Activated T-cell treated with anti-CD3 and anti-CD28 coated beads, Interleukin-2, amount 50 U/mL, for 24 hours (primary cell): ENCODE data around the gene FGGY.
A peak's percentile ranks its signal among the peaks of the same experiment; 100 is the strongest.

Experiments used
- DNase-seq: peaks from one replicate; pipeline ENCODE4 v3.0.0-alpha.2; 2020
- H3K27ac Mint-ChIP-seq: 2 replicates; pipeline ENCODE4 v1.8.0; 2020; ENCODE audit warnings: mild to moderate bottlenecking, mixed read lengths
- H3K27me3 Mint-ChIP-seq: 2 replicates; pipeline ENCODE4 v1.8.0; 2020; ENCODE audit warnings: mixed read lengths
- H3K36me3 Mint-ChIP-seq: 2 replicates; pipeline ENCODE4 v1.8.0; 2020; ENCODE audit warnings: low read depth, mixed read lengths
- H3K4me1 Mint-ChIP-seq: 2 replicates; pipeline ENCODE4 v1.8.0; 2020; ENCODE audit warnings: low read depth, mixed read lengths
- H3K4me3 Mint-ChIP-seq: 2 replicates; pipeline ENCODE4 v1.8.0; 2020; ENCODE audit warnings: mild to moderate bottlenecking, moderate library complexity, mixed read lengths
- H3K9me3 Mint-ChIP-seq: 2 replicates; pipeline ENCODE4 v1.8.0; 2020; ENCODE audit warnings: mixed read lengths

FGGY gene

DNA sequence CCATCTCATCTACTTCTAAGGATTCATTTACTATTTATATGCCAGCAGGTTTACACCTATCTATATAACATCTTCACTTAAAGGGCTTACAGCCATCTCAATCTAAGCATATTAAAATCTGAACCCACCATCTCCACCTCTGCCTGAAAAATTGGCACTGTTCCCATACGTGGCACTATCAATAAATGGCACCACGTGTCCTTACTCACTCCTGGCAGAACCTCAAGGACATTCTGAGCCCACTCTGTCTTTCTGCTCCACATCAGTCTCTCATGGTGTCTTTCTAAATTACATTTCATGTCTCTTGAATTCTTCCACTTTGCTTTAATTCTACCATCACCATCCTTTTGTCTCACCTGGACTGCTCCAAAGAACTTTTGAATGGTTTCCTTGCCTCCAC lies 445.6 kb downstream of the FGGY start:
- Mint-ChIP-seq H3K9me3 (no peaks in the 10 kb centered on the region), H3K36me3 (no peaks in the 10 kb centered on the region), H3K4me3 (no peak overlapping the region), H3K4me1 (no peaks in the 10 kb centered on the region), H3K27ac (no peak overlapping the region), H3K27me3 (no peaks in the 10 kb centered on the region)
- no peak for DNase-seq

DNA sequence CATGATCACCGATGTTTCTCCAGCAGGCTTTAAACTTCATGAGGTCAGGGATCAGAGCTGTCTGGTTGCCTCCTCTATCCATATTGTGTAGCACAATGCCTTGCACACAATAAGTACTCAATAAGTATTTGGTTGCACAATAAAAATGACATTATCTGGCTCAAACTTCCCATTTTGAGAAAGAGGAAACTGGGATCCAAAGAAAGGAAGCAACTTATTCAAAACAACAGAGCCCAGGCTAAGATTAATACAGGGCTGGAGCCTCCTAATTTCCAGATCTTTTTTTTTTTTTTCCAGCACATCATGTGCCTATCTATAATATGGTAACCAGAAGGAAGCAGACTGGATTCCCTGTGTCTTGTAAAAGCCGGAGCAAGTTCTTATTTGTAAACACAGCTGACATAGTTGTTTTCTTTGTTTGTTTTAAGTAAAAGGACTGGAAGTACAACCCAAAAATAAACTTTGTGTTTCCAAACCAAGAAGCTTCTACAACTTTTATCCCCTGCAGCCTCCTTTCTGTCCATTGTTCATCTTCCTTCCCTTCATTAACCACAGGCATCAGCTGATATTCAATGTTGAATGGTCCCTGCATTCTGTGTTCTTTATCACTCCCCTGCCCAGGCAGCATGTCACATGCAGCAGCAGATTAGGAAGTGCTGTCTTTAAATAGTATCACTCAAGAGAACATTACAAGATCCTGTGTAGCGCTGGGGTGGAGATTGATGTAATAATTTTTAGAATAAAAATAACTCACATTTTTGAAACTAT lies 446.6 kb downstream of the FGGY start:
- H3K27ac Mint-ChIP-seq: no peak overlapping the region

DNA sequence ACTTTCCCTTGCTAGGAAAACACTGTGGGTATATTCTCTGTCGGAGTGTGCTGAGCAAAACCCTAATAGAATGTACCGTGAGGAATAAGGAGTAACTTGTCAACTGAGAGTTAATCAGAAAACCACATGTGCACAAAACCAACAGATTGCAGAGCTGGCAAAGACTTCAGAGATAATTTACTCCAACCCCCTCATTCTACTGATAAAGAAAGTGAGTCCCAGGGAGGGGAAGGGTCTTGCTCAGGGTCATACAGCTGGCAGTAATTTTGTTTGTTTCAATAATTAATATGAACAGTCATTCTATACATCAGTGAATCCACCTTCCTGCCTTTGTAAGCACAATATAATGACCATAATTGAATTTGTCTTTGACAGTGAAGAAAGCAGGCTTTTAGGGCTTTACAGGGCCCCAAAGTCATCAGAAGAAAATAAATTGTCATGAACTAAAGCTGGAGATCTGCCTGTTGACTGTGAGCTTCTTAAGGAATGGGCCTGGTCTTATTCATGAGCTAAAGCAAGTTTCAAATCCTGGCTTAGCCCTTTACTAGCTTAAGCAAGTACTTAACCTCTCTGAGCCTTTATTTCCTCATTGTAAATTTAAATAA lies 450.6 kb downstream of the FGGY start:
- Mint-ChIP-seq H3K27me3 (no peaks in the 10 kb centered on the region), H3K4me1 (peaks cover 4% of the 10 kb centered on the region), H3K36me3 (no peaks in the 10 kb centered on the region), H3K27ac (no peak overlapping the region), H3K9me3 (no peaks in the 10 kb centered on the region), H3K4me3 (no peak overlapping the region)
- no peak for DNase-seq

More for the DNA sequence above, 446.6 kb downstream of the FGGY start:
- Mint-ChIP-seq H3K27me3 (no peaks in the 10 kb centered on the region), H3K9me3 (no peaks in the 10 kb centered on the region), H3K4me1 (no peaks in the 10 kb centered on the region), H3K4me3 (no peak overlapping the region), H3K36me3 (no peaks in the 10 kb centered on the region)
- no peak for DNase-seq

DNA sequence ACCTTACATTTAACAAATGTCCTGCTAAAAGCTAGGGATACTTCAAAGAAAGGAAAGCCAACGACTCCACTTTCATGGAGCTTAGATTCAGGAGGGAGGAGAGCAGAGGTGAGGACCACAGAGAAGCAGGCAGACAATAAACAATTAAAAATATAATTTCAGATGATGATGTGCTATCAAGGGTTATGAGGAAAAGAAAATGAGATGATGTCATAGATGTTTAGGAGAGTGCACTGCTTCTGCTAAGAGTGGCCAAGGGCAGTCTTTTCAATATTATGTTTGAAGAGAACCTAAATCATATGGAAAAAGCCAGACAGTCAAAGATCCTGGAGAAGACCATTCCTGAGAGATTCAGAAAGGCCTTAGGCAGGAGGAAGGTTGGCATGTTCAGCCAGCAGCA lies 451.2 kb downstream of the FGGY start:
- Mint-ChIP-seq H3K27ac (no peak overlapping the region), H3K4me3 (no peak overlapping the region)
- no peak for DNase-seq

DNA sequence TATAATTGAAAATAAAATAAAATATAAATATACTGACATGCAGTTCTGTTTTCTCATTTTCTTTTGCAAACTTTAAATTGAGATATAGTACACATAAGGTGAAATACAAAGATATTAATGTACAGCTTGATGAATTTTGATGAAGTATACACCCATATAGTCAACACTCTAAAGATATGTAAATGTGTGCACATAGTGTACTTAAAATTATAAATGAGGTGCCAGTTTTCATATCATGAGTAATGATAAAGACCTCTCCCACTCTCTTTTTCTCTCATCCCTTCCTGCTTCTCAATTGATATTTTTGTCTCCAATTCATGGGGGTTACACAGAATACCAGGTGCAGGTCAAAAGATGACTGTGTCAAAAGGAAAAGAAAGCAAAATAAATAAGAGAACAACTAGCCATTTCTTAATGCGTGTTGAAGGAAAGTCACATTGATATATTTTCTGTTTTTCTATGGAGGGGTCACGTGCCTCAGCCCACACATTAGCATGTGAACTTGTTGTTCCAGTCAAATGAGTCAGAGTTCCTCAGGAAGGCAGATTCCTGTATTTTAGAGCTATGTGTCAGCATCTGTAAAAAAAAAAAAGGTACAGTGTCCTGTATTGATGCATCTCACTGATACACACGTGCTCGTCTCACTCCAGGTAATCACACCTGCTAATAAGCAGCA lies 453.6 kb downstream of the FGGY start:
- Mint-ChIP-seq H3K27me3 (no peaks in the 10 kb centered on the region), H3K4me1 (peaks cover 6% of the 10 kb centered on the region), H3K27ac (no peak overlapping the region), H3K36me3 (no peaks in the 10 kb centered on the region), H3K4me3 (no peak overlapping the region), H3K9me3 (no peaks in the 10 kb centered on the region)
- DNase-seq: no peak

More for the DNA sequence above, 451.2 kb downstream of the FGGY start:
- Mint-ChIP-seq H3K9me3 (no peaks in the 10 kb centered on the region), H3K4me1 (peaks cover 6% of the 10 kb centered on the region), H3K36me3 (no peaks in the 10 kb centered on the region), H3K27me3 (no peaks in the 10 kb centered on the region)

DNA sequence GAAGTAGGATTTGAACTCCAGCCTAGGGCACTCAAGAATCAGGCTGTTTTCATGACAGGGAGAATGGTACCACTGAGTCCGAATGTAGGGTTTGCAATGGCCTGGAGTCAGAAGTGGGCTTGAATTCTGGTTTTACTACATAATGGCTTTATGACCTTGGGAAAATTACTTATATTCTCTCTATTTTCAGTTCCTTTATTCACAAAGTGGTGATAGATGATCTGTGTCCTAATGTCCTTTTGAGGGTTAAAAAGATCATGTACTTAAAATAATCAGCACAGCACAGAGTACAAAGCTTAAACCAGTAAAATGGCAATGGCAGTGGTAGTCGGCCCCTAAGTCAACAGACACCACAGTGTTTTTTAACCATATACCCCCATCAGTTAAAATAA lies 454.1 kb downstream of the FGGY start:
- Mint-ChIP-seq H3K27me3 (no peaks in the 10 kb centered on the region), H3K4me3 (no peak overlapping the region), H3K27ac (no peak overlapping the region), H3K4me1 (peaks cover 6% of the 10 kb centered on the region), H3K36me3 (no peaks in the 10 kb centered on the region), H3K9me3 (no peaks in the 10 kb centered on the region)
- no peak for DNase-seq

DNA sequence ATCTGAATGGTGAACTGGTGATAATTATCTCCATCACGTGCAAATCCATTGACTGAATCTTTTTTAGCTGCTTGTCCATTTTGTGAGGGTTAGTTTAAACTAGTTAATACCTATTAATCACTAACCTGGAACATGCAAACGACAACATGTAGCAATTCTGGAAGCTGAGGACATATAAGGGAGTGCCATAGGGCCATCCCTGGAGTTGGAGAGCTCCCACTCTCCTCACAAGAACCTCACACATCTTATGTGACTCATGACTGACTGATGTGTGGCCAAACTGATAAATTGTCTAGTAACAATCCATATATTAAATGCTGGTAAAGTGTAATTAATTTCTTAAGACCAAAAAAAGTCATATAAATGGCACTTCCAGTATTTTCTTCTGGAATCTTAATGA lies 454.9 kb downstream of the FGGY start:
- no peak overlapping the region for H3K4me3 Mint-ChIP-seq
- H3K36me3 Mint-ChIP-seq: no peaks in the 10 kb centered on the region
- no peak overlapping the region for H3K27ac Mint-ChIP-seq
- DNase-seq: no peak
- H3K4me1 Mint-ChIP-seq: peaks cover 6% of the 10 kb centered on the region
- H3K27me3 Mint-ChIP-seq: no peaks in the 10 kb centered on the region
- no peaks in the 10 kb centered on the region for H3K9me3 Mint-ChIP-seq

DNA sequence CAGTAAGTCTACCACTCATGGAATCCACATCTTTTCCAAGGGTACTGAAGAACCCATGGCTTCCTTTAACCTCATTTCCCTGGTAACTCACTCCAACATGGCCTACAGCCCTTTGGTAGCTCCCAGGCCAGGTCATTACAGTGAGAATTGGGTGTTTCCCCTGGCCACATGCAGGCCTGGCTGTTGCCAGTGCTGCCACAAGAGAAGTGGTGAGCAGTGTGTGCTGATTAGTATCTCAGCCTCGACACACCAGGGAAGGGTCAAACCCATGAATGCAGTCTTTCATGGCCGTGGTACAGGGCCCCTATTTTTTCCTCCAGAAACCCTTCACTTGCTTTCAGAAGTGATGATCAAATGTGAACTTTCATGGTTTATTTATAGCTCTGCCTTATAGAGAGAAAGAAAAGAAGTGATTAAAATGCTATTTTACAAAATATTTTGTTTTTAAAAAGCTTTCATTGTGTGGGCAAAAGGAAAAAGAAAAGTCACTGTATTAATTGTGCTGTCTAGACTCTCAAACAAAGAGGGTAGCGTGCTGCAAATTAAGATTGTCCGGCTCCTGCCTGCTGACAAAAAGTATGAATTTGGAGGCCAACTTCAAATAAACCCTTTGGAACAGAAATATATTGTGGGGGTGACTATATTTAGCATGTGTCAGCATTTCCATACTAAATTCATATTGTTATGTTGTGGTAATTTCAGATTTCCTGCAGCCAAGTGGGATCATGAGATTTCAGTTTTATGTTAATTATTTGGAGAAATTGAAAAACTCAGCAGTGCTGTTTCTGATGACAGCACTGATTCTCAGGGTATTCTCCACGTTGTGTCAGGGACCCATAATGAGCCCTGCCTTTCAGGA lies 455.9 kb downstream of the FGGY start:
- H3K4me3 Mint-ChIP-seq: no peak overlapping the region
- no peaks in the 10 kb centered on the region for H3K36me3 Mint-ChIP-seq
- peaks cover 6% of the 10 kb centered on the region for H3K4me1 Mint-ChIP-seq
- H3K27ac Mint-ChIP-seq: no peak overlapping the region
- H3K9me3 Mint-ChIP-seq: no peaks in the 10 kb centered on the region
- no peaks in the 10 kb centered on the region for H3K27me3 Mint-ChIP-seq
- no peak for DNase-seq

DNA sequence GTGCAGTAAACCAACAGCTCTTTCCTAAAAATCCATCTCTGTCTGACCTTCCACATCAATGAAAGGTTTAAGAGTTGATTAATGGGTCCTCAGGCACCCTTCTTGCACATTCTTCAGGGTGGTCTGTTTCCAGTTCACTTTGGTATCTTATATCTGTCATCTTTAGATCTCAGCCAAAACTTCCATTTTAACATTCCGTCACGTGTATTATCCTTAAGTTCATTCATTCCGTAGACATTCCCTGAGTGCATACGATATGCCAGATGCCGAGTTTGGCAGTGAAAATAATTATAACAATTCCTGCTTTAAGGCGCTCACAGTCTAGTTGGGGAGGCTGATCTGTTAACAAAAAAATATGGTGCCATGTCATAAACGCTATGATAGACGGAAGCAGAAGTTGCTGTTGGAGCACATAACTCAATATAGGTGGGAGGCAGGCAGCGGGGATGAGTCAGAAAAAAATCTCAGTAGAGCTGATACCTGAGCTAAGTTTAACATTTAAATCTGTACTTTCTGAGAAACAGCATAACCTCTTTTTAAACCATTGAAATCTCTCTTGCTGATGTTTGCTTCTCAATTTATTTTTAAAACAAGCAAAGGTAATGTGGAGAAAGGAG lies 458.3 kb downstream of the FGGY start:
- no peaks in the 10 kb centered on the region for H3K9me3 Mint-ChIP-seq
- H3K27ac Mint-ChIP-seq: no peak overlapping the region
- H3K4me1 Mint-ChIP-seq: peaks cover 8% of the 10 kb centered on the region
- DNase-seq: no peak
- no peaks in the 10 kb centered on the region for H3K36me3 Mint-ChIP-seq
- no peaks in the 10 kb centered on the region for H3K27me3 Mint-ChIP-seq
- no peak overlapping the region for H3K4me3 Mint-ChIP-seq

DNA sequence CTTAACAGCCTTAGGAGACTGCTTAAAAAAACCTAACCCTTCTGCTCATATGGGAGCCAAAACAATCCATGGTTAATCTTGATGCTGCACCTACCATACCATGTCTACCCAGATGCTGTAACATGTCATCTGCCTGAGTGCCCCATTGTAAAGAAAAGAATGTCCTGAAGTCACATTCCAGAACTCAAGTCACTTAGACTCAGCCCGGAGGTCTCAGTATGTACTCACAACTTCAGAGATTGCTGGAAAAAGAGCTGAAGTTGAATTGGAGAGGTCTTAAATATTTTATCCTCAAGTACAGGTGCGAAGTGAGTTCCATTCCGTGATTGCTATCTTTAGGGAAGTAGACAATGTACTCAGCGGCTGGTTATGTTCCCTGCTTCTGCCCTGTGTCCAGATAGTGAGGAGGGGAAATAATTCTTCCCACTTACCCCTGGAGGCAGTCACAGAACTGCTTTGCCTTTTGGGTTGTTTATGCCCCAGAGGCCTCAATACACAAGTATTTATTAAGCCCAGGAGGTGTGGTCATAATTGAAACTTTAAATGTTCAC lies 460.4 kb downstream of the FGGY start:
- Mint-ChIP-seq H3K36me3 (no peaks in the 10 kb centered on the region), H3K9me3 (no peaks in the 10 kb centered on the region), H3K4me1 (peaks cover 4% of the 10 kb centered on the region), H3K27me3 (no peaks in the 10 kb centered on the region), H3K27ac (no peak overlapping the region), H3K4me3 (no peak overlapping the region)
- DNase-seq: no peak

DNA sequence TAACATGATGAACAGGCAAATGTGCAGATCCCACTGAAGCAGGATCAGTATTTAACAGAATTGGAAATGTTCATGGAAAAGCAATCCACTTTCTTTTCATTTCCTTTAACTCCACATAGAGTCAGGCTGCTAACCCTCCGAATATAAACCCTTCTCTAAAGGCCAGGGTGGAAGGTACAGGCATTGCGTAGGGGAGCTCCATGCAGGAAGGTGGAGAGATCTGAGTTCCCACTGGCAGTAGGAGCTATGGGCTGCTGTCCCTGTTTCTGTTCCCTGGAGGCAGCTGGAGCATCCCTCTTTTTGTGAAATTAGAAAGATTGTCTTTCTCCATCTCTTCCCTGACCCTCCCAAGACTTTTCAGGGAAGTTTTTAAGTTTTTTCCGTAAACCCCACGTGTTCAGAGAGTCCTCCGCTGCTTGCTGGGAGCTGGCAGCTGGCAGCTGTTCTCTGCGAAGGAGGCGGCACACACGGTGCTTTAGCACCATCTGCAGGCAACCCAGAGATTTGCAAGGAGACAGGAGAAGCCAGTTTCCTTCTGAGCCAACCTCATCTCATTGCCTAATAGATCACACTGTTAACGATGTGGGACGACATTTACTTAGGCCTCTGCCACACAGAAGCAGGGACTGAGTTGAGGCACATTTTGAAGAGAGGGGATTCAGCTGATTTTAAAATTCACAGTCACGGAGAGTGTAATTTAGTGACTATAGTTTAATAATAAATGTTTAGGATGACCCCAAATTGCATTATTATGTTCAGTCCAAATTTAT lies 462.4 kb downstream of the FGGY start:
- no peaks in the 10 kb centered on the region for H3K27me3 Mint-ChIP-seq
- H3K36me3 Mint-ChIP-seq: peaks cover 2% of the 10 kb centered on the region
- peak overlapping the region; percentile 56 for H3K4me3 Mint-ChIP-seq
- DNase-seq: peak; percentile 78
- H3K4me1 Mint-ChIP-seq: peaks cover 2% of the 10 kb centered on the region
- no peaks in the 10 kb centered on the region for H3K9me3 Mint-ChIP-seq
- H3K27ac Mint-ChIP-seq: no peak overlapping the region

DNA sequence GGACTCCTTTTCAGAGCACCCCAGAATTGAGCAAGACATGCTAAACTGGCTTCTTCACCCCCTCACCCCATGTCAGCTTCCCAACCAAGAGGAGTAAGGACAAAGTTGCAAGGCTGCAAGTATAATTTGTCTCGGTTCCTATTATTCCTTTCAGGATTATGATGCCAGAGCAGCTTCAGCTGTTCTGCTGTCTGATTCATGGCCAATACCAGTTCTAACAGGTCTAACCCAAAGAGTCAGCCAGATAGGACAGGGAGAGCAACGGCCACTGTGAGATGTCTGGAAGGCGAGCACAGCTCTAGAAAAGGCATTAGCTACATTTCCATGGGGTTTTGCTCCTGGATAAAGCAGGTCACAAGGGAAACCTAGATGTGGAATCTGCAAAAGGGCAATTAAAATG lies 464.5 kb downstream of the FGGY start:
- Mint-ChIP-seq H3K27me3 (no peaks in the 10 kb centered on the region), H3K4me3 (no peak overlapping the region), H3K27ac (no peak overlapping the region), H3K36me3 (peaks cover 2% of the 10 kb centered on the region), H3K9me3 (no peaks in the 10 kb centered on the region), H3K4me1 (peaks cover 2% of the 10 kb centered on the region)
- DNase-seq: no peak

DNA sequence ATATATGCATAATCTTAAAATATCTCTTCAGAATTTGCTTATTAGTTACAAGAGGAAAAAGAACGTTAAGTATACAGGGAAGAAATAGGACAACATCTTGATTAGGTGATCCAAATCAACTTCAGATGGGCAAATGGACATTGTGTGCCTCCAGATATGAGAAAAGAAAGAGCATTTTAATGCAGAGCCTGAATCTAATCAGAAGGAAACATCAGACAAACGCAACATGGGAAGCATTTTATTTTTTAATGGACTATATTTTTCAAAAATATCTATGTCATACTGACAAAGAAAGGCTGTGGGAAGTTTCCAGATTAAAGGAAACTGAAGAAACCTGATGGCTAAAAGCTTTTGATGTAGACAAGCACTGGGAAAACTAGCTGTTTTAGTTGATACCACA lies 466.5 kb downstream of the FGGY start:
- Mint-ChIP-seq H3K4me3 (no peak overlapping the region), H3K27me3 (no peaks in the 10 kb centered on the region), H3K9me3 (no peaks in the 10 kb centered on the region), H3K36me3 (peaks cover 2% of the 10 kb centered on the region), H3K4me1 (peaks cover 2% of the 10 kb centered on the region), H3K27ac (no peak overlapping the region)
- DNase-seq: no peak
